Endodermal cell (in vitro differentiated cells): Measurements from ENCODE around the gene MEIOB. TPM values are rescaled to one million over a fixed set of nuclear protein-coding genes. Genes with fewer than 3 reads are reported as not detected.

ENCODE experiments used
- DNase-seq: peaks from one replicate; pipeline ENCODE4 v3.0.0-alpha.2; 2017
- H3K27ac ChIP-seq: 2 replicates; pipeline ENCODE4 v1.5.1; 2013; ENCODE audit warnings: mild to moderate bottlenecking, low read depth, low read length, moderate library complexity
- H3K27me3 ChIP-seq: 2 replicates; pipeline ENCODE4 v1.6.1; 2013; ENCODE audit warnings: mild to moderate bottlenecking, low read length, moderate library complexity; ENCODE audit not compliant: insufficient read depth, control insufficient read depth, poor library complexity, severe bottlenecking
- H3K36me3 ChIP-seq: 2 replicates; pipeline ENCODE4 v1.7.0; 2013; ENCODE audit warnings: mild to moderate bottlenecking, low read length, moderate library complexity; ENCODE audit not compliant: control insufficient read depth, insufficient read depth
- H3K4me1 ChIP-seq: one replicate; pipeline ENCODE4 v1.7.0; 2013; ENCODE audit warnings: low read length; ENCODE audit not compliant: control insufficient read depth, insufficient read depth
- H3K4me3 ChIP-seq: 2 replicates; pipeline ENCODE4 v1.5.1; 2013; ENCODE audit warnings: mild to moderate bottlenecking, low read length, moderate library complexity
- H3K9ac ChIP-seq: 2 replicates; pipeline ENCODE4 v1.6.1; 2013; ENCODE audit warnings: mild to moderate bottlenecking, low read length, moderate library complexity; ENCODE audit not compliant: poor library complexity, severe bottlenecking; ENCODE audit errors: extremely low read depth
- H3K9me3 ChIP-seq: 2 replicates; pipeline ENCODE4 v1.6.1; 2013; ENCODE audit warnings: mild to moderate bottlenecking, low read length, moderate library complexity; ENCODE audit not compliant: control insufficient read depth
- H3K27ac Mint-ChIP-seq: 2 replicates; pipeline ENCODE4 v1.8.0; 2020; ENCODE audit warnings: mixed read lengths
- H3K27me3 Mint-ChIP-seq: 2 replicates; pipeline ENCODE4 v1.8.0; 2021; ENCODE audit warnings: mild to moderate bottlenecking, mixed read lengths; ENCODE audit not compliant: insufficient read depth
- H3K36me3 Mint-ChIP-seq: 2 replicates; pipeline ENCODE4 v1.8.0; 2020; ENCODE audit warnings: low read depth, mixed read lengths
- H3K4me1 Mint-ChIP-seq: 2 replicates; pipeline ENCODE4 v1.8.0; 2020; ENCODE audit warnings: mixed read lengths
- H3K4me3 Mint-ChIP-seq: 2 replicates; pipeline ENCODE4 v1.8.0; 2020; ENCODE audit warnings: mild to moderate bottlenecking, moderate library complexity, mixed read lengths
- H3K9me3 Mint-ChIP-seq: 2 replicates; pipeline ENCODE4 v1.8.0; 2020; ENCODE audit warnings: mild to moderate bottlenecking, mixed read lengths
- WGBS, 2 experiments: methylation state at CpG; one replicate each; pipeline versions ENCODE4 v1.1.5 to v1.1.7; 2013; ENCODE audit warnings: missing lambda C conversion rate in 2 of 2, mixed read lengths in 1 of 2; ENCODE audit not compliant: insufficient coverage in 1 of 2, insufficient read length in 1 of 2; 5-methylcytosine and 5-hydroxymethylcytosine counted together
- total RNA-seq, 2 donors: library from RNA; stranded (reverse); fragmentation: NEBNext Ultra II Directional in 1 of 2; extraction: Animal tissue kit (Norgen Biotek cat#: 25700) in 1 of 2; gene quantifications; 2 replicates in 1 of 2; 3 replicates in 1 of 2; pipeline ENCODE4 v1.2.1, GENCODE V29; 2021
- TF ChIP-seq, protein P1 (sequence below): fragments of 200-600 bp; sonication (generic); conservative IDR thresholded peaks from 2 replicates; pipeline ENCODE4 v1.5.0; 2021; ENCODE audit warnings: antibody characterized with exemption, mild to moderate bottlenecking

The MEIOB gene
- total RNA-seq, 2 donors from 2014 or later: not detected

DNA sequence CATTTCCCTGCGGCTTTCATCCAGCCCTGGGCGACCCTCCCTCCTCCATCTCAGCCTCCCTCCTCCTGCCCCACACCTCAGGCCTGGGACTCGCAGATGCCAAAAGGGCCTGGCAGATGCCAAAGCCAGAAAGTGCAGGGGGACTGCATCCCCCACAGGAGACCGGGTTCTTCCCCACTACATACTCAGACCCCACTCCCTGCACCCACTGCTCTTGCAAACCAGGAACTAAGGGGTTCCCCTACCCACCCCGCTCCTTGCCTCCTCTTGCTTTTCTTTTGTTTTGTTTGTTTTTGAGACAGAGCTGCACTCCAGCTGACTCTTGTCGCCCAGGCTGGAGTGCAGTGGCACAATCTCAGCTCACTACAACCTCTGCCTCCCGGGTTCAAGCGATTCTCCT is 43.0 kb upstream of the MEIOB start:
- TF ChIP-seq, protein P1, sequence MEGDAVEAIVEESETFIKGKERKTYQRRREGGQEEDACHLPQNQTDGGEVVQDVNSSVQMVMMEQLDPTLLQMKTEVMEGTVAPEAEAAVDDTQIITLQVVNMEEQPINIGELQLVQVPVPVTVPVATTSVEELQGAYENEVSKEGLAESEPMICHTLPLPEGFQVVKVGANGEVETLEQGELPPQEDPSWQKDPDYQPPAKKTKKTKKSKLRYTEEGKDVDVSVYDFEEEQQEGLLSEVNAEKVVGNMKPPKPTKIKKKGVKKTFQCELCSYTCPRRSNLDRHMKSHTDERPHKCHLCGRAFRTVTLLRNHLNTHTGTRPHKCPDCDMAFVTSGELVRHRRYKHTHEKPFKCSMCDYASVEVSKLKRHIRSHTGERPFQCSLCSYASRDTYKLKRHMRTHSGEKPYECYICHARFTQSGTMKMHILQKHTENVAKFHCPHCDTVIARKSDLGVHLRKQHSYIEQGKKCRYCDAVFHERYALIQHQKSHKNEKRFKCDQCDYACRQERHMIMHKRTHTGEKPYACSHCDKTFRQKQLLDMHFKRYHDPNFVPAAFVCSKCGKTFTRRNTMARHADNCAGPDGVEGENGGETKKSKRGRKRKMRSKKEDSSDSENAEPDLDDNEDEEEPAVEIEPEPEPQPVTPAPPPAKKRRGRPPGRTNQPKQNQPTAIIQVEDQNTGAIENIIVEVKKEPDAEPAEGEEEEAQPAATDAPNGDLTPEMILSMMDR: no peak
- no peaks in the 10 kb centered on the region for H3K36me3 ChIP-seq
- H3K9me3 Mint-ChIP-seq: no peaks in the 10 kb centered on the region
- no peak for DNase-seq
- no peaks in the 10 kb centered on the region for H3K4me1 ChIP-seq
- H3K4me1 Mint-ChIP-seq: peaks cover 2% of the 10 kb centered on the region
- no peaks in the 10 kb centered on the region for H3K36me3 Mint-ChIP-seq
- no peak overlapping the region for H3K9ac ChIP-seq
- H3K27me3 Mint-ChIP-seq: peaks cover 53% of the 10 kb centered on the region
- H3K27ac ChIP-seq: no peak overlapping the region
- no peak overlapping the region for H3K27ac Mint-ChIP-seq
- no peak overlapping the region for H3K4me3 Mint-ChIP-seq
- WGBS, 2 experiments: 79 to 93% methylated on average over 2 to 8 of the region's 8 CpGs
- H3K4me3 ChIP-seq: no peak overlapping the region
- H3K27me3 ChIP-seq: peaks cover 61% of the 10 kb centered on the region
- no peaks in the 10 kb centered on the region for H3K9me3 ChIP-seq

DNA sequence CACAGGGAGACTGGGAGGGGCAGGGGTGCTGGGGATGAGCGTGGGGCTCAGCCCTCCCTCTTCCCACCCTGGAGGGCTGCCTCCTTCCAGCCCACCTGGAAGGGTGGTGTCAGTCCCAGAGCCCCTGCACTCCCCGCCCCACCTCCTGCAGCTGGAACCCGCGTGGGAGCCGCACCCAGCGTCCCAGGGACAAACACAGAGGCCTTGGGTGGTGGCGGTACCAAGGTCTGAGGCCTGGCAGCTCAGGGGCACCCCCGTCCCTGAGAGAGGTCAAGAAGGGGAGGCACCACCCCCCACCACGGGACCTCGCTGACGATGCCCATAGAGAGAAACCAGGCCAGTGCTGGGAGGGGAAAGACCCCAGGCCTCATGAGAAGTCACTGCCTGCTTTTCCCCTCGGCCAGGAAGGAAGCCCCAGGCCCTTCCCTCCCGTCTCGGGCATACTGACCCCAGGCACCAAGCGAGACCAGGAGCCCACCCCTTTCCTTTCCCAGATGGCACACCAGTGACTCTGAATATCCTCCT is 42.2 kb upstream of the MEIOB start:
- Mint-ChIP-seq H3K9me3 (no peaks in the 10 kb centered on the region), H3K27ac (no peak overlapping the region)
- no peak for DNase-seq

DNA sequence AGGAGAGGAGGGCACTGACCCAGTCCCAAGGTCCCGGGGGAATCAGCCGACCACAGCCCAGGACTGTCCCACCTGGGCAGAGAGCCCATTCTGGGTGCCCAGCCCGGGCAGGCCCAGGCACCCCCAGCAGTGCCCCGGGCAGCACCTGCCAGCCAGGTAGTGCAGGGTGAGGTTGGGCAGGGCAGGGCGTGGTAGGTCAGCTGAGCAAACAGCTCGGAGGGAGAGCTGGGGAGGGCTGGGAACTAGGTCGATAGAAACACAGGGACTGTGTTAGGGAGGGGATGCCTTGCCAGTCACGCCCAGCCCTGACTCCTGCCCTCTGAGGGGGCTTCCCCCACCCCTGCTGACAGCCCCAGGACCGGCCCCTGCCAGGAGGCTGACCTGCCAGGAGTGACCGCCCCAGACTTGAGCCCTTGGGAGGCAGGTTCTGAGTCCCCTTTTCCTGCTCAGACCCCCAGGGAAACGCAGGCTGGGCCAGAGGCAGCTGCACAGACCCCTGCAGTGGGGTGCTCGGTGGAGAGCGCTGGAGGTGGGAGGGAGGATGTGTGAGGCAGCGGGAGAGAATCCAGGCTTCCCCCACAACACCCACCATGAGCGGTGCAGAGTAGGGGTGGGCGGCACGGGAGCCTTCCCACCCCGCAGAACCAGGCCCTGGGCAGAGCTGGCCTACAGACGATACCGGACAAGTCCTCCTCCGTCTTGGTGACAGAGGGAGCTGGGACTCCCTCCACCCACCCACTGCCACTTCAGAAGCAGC is 41.5 kb upstream of the MEIOB start:
- H3K4me1 ChIP-seq: no peaks in the 10 kb centered on the region
- WGBS, 2 experiments: 81 to 85% methylated on average over 6 to 20 of the region's 21 CpGs
- no peaks in the 10 kb centered on the region for H3K36me3 ChIP-seq
- Mint-ChIP-seq H3K9me3 (no peaks in the 10 kb centered on the region), H3K27me3 (peaks cover 39% of the 10 kb centered on the region), H3K27ac (no peak overlapping the region), H3K4me3 (no peak overlapping the region), H3K4me1 (peaks cover 2% of the 10 kb centered on the region), H3K36me3 (no peaks in the 10 kb centered on the region)
- TF ChIP-seq, protein P1: no peak
- H3K27ac ChIP-seq: no peak overlapping the region
- no peaks in the 10 kb centered on the region for H3K9me3 ChIP-seq
- peaks cover 46% of the 10 kb centered on the region for H3K27me3 ChIP-seq
- DNase-seq: no peak
- no peak overlapping the region for H3K4me3 ChIP-seq
- no peak overlapping the region for H3K9ac ChIP-seq

More for the DNA sequence above, 42.2 kb upstream of the MEIOB start:
- Mint-ChIP-seq H3K36me3 (no peaks in the 10 kb centered on the region), H3K27me3 (peaks cover 45% of the 10 kb centered on the region), H3K4me1 (peaks cover 2% of the 10 kb centered on the region), H3K4me3 (no peak overlapping the region)
- TF ChIP-seq, protein P1: no peak
- Histone ChIP-seq H3K9me3 (no peaks in the 10 kb centered on the region), H3K9ac (no peak overlapping the region), H3K4me1 (no peaks in the 10 kb centered on the region), H3K4me3 (no peak overlapping the region), H3K27ac (no peak overlapping the region), H3K27me3 (peaks cover 52% of the 10 kb centered on the region), H3K36me3 (no peaks in the 10 kb centered on the region)
- 79 to 94% methylated on average over 7 to 15 of the region's 15 CpGs for WGBS, 2 experiments
